Activated T-helper 2 cell treated with anti-CD3 and anti-CD28 coated beads, Interferon-gamma antibody, Interleukin-2, Interleukin-4, amounts not matched to agents 10 μg/mL and 5 μg/mL and 100 μg/mL, durations not matched to agents 14 hours and 24 hours and 36 hours (primary cell): ENCODE results near the gene CCDC106. TPM values are rescaled to one million over a fixed set of nuclear protein-coding genes. Genes with fewer than 3 reads are reported as not detected.

Experiments
- DNase-seq: peaks from one replicate; pipeline ENCODE4 v3.0.0; 2021; ENCODE audit warnings: low spot score
- H3K27ac Mint-ChIP-seq: one replicate; pipeline ENCODE4 v1.8.0; 2021; ENCODE audit warnings: mixed read lengths
- H3K27me3 Mint-ChIP-seq: one replicate; pipeline ENCODE4 v1.8.0; 2021; ENCODE audit warnings: low read depth, mixed read lengths
- H3K36me3 Mint-ChIP-seq: one replicate; pipeline ENCODE4 v1.8.0; 2021; ENCODE audit warnings: low read depth, mixed read lengths
- H3K4me1 Mint-ChIP-seq: one replicate; pipeline ENCODE4 v1.8.0; 2021; ENCODE audit warnings: low read depth, mixed read lengths
- H3K4me3 Mint-ChIP-seq: one replicate; pipeline ENCODE4 v1.8.0; 2021; ENCODE audit warnings: low read depth, mild to moderate bottlenecking, moderate library complexity, mixed read lengths
- H3K9me3 Mint-ChIP-seq: one replicate; pipeline ENCODE4 v1.8.0; 2021; ENCODE audit warnings: mixed read lengths
- intact Hi-C: fragments of 100-400 bp; cut with micrococcal nuclease; formaldehyde crosslinking; loops from one replicate; pipeline ENCODE4 v1.15.1; 2023
- total RNA-seq: library from RNA; stranded (reverse); gene quantifications from 2 replicates; pipeline ENCODE4 v1.2.3, GENCODE V29; 2022

Gene CCDC106
- total RNA-seq, 1 donor from 2014 or later, result 8.1 TPM

DNA sequence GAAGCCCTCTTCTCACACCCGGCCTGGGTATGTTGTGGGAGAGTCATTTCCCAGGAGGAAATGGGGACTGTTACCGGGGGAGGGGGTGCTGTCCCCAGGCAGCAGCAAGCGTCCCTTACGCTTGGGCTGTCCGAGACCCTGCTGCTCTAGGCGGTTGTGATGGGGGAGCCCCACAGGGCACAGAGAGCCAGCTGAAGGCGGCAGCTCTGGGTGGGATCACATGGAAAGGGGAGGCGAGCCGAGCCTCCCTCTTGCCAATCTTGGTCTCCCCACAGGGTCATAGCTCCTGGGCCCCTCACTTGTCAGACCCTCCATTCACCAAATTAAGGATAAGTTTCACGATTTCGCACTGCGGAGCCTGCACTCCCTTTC, 49.0 kb downstream of the CCDC106 start:
- no peak overlapping the region for H3K4me3 Mint-ChIP-seq
- H3K4me1 Mint-ChIP-seq, result no peaks in the 10 kb centered on the region
- no peak for DNase-seq
- no peaks in the 10 kb centered on the region for H3K27me3 Mint-ChIP-seq
- peaks cover 36% of the 10 kb centered on the region for H3K36me3 Mint-ChIP-seq
- intact Hi-C loops, result no loop called here
- no peaks in the 10 kb centered on the region for H3K9me3 Mint-ChIP-seq
- H3K27ac Mint-ChIP-seq, result no peak overlapping the region

GRCh38 chr19:55697698-55698097, 49.7 kb downstream of the CCDC106 start:
- Mint-ChIP-seq H3K9me3 (no peaks in the 10 kb centered on the region), H3K4me1 (no peaks in the 10 kb centered on the region), H3K27ac (no peak overlapping the region), H3K4me3 (no peak overlapping the region), H3K27me3 (no peaks in the 10 kb centered on the region), H3K36me3 (peaks cover 40% of the 10 kb centered on the region)
- intact Hi-C loops, result no loop called here
- DNase-seq, result no peak

DNA sequence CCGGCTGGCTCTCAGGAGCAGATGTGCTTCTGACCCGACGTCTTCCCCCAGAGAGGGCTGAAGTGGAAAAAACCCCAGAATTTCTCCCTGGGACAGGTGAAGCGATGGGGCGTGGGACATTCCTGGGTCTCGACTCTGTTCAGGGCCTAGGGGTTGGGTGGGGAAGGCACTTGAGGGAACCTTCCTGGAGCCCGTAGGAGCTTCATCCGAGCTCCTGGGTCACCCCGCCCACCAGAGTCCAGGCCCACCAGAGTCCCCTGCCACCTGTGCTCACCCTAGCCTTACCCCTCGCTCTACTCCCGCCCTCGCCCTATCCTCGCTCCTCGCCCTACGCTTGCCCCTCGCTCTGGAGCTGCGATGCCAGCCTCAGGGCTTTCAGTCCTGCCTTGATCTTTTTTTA, 50.2 kb downstream of the CCDC106 start:
- Mint-ChIP-seq H3K27ac (no peak overlapping the region), H3K9me3 (no peaks in the 10 kb centered on the region), H3K4me3 (no peak overlapping the region), H3K36me3 (peaks cover 38% of the 10 kb centered on the region), H3K4me1 (no peaks in the 10 kb centered on the region), H3K27me3 (no peaks in the 10 kb centered on the region)
- intact Hi-C loops, result no loop called here
- DNase-seq, result no peak

GRCh38 chr19:55699221-55699620, 51.2 kb downstream of the CCDC106 start:
- peaks cover 34% of the 10 kb centered on the region for H3K36me3 Mint-ChIP-seq
- H3K27ac Mint-ChIP-seq, result no peak overlapping the region
- H3K4me1 Mint-ChIP-seq, result peaks cover 2% of the 10 kb centered on the region
- intact Hi-C loops, result no loop called here
- H3K4me3 Mint-ChIP-seq, result no peak overlapping the region
- DNase-seq, result no peak
- H3K9me3 Mint-ChIP-seq, result no peaks in the 10 kb centered on the region
- no peaks in the 10 kb centered on the region for H3K27me3 Mint-ChIP-seq

DNA sequence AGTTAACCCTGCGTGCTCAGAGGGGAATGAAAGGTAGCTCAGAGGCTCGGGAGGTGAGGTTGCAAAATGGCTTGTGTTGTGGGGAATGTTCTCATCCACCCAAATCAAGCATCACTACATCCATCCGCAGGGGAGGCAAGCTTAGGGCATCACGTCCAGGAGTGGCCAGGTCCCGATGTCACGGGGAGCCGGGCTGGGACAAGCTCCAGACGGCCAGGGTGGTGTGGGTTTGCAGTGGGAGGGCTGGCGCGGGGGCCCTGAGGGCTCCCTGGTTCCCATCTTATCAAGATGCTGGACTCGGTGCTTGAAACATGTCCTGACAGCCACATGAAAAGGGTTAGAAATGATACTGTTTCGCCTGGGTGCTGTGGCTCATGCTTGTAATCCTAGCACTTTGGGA, 52.8 kb downstream of the CCDC106 start:
- Mint-ChIP-seq H3K4me3 (no peak overlapping the region), H3K36me3 (peaks cover 35% of the 10 kb centered on the region), H3K4me1 (peaks cover 2% of the 10 kb centered on the region), H3K9me3 (no peaks in the 10 kb centered on the region), H3K27ac (no peak overlapping the region), H3K27me3 (no peaks in the 10 kb centered on the region)
- intact Hi-C loops, result no loop called here
- no peak for DNase-seq

GRCh38 chr19:55702131-55702627, 54.2 kb downstream of the CCDC106 start:
- Mint-ChIP-seq H3K4me3 (no peak overlapping the region), H3K36me3 (peaks cover 30% of the 10 kb centered on the region), H3K9me3 (no peaks in the 10 kb centered on the region), H3K4me1 (peaks cover 2% of the 10 kb centered on the region), H3K27me3 (no peaks in the 10 kb centered on the region), H3K27ac (no peak overlapping the region)
- DNase-seq, result no peak
- intact Hi-C loops, result no loop called here

Other genes starting within 250 kb of the CCDC106 start
- 210 and 220 TPM in 2 replicates for gene UBE2S, start 240.4 kb upstream of the CCDC106 start, total RNA-seq
- not detected in 2 replicates for gene SHISA7, start 204.9 kb upstream of the CCDC106 start, total RNA-seq
- 30.4 and 34.8 TPM in 2 replicates for gene ISOC2, start 186.6 kb upstream of the CCDC106 start, total RNA-seq
- gene C19orf85, start 183.5 kb upstream of the CCDC106 start, total RNA-seq, result not detected in 2 replicates
- 8.6 and 9.5 TPM in 2 replicates for gene ZNF628, start 171.6 kb upstream of the CCDC106 start, total RNA-seq
- 20.0 and 20.2 TPM in 2 replicates for gene NAT14, start 163.0 kb upstream of the CCDC106 start, total RNA-seq
- 0.41 and 0.71 TPM in 2 replicates for gene SSC5D, start 159.8 kb upstream of the CCDC106 start, total RNA-seq
- gene SBK2, start 111.1 kb upstream of the CCDC106 start, total RNA-seq, result not detected in 2 replicates
- gene SBK3, start 102.7 kb upstream of the CCDC106 start, total RNA-seq, result not detected in 2 replicates
- 8.2 and 10.7 TPM in 2 replicates for gene ZNF579, start 67.4 kb upstream of the CCDC106 start, total RNA-seq
- gene FIZ1, start 48.7 kb upstream of the CCDC106 start, total RNA-seq, result 18.2 and 18.9 TPM in 2 replicates
- gene ZNF524, start 47.9 kb upstream of the CCDC106 start, total RNA-seq, result 18.4 and 19.7 TPM in 2 replicates
- gene ZNF865, start 42.6 kb upstream of the CCDC106 start, total RNA-seq, result 13.5 and 13.6 TPM in 2 replicates
- gene ZNF784, start 23.6 kb upstream of the CCDC106 start, total RNA-seq, result 4.3 and 4.9 TPM in 2 replicates
- 32.1 and 33.3 TPM in 2 replicates for gene ZNF580, start 7.2 kb upstream of the CCDC106 start, total RNA-seq
- gene ZNF581, start 4.6 kb upstream of the CCDC106 start, total RNA-seq, result 26.6 and 27.0 TPM in 2 replicates
- 344 and 351 TPM in 2 replicates for gene U2AF2, start 6.8 kb downstream of the CCDC106 start, total RNA-seq
- 40.3 and 41.8 TPM in 2 replicates for gene EPN1, start 27.0 kb downstream of the CCDC106 start, total RNA-seq
- gene NLRP9, start 90.2 kb downstream of the CCDC106 start, total RNA-seq, result not detected in 2 replicates
- gene RFPL4A, start 110.9 kb downstream of the CCDC106 start, total RNA-seq, result not detected in 2 replicates
- not detected in 2 replicates for gene RFPL4AL1, start 120.9 kb downstream of the CCDC106 start, total RNA-seq
- not detected in 2 replicates for gene NLRP11, start 183.8 kb downstream of the CCDC106 start, total RNA-seq
- gene NLRP4, start 188.3 kb downstream of the CCDC106 start, total RNA-seq, result not detected in 2 replicates